ENCODE results near the gene PLA2G4E. TPM values are rescaled to one million over a fixed set of nuclear protein-coding genes. Genes with fewer than 3 reads are reported as not detected.
A peak's percentile ranks its signal among the peaks of the same experiment; 100 is the strongest.

Gene PLA2G4E
- polyA plus RNA-seq, 3 donors, result not detected

GRCh38 chr15:41955807-41956525 is 64.9 kb downstream of the PLA2G4E start:
- peaks cover 79% of the 10 kb centered on the region for H3K79me2 ChIP-seq (ENCODE audit: insufficient read depth, low read length)
- Mint-ChIP-seq H3K9me3 (no peaks in the 10 kb centered on the region), H3K36me3 (peaks cover 59 to 66% of the 10 kb centered on the region in 2 donors), H3K27ac (peak overlapping the region in 2 of 7 donors; percentile 32 to 66), H3K4me1 (peaks cover 11% of the 10 kb centered on the region), H3K4me3 (no peak overlapping the region), H3K27me3 (ENCODE audit: low read depth in 3 of 3) (no peaks in the 10 kb centered on the region)
- H3K36me3 ChIP-seq (replicated peaks in 1 of 2; ENCODE audit: control insufficient read depth in 1 of 2, insufficient read depth in 2 of 2, low read length in 2 of 2), result peaks cover 37 to 58% of the 10 kb centered on the region in 2 donors
- H3K9ac ChIP-seq (ENCODE audit: insufficient read depth, low read length, poor library complexity, severe bottlenecking), result no peak overlapping the region
- H4K20me1 ChIP-seq (ENCODE audit: insufficient read depth, low read length), result peaks cover 68% of the 10 kb centered on the region
- no peak overlapping the region for H3K4me3 ChIP-seq (replicated peaks in 1 of 3; ENCODE audit: low read depth in 2 of 3, low read length in 3 of 3)
- H3K27ac ChIP-seq (ENCODE audit: low read depth in 1 of 2, low read length in 2 of 2), result no peak overlapping the region
- H3K9me3 ChIP-seq (replicated peaks in 1 of 2; ENCODE audit: control insufficient read depth in 1 of 2, insufficient read depth in 1 of 2, low read length in 2 of 2), result no peaks in the 10 kb centered on the region
- H3K4me2 ChIP-seq (replicated peaks; ENCODE audit: extremely low read depth, low read length, poor library complexity, severe bottlenecking), result no peak overlapping the region
- no peak for TF ChIP-seq CTCF (IDR thresholded peaks at IDR 0.05)
- H2AFZ ChIP-seq (ENCODE audit: insufficient read depth, low read depth, low read length, poor library complexity, severe bottlenecking), result no peak overlapping the region
- H3K27me3 ChIP-seq (ENCODE audit: control insufficient read depth in 2 of 2, insufficient read depth in 2 of 2, low read length in 2 of 2), result no peaks in the 10 kb centered on the region
- 95% methylated on average over 19 of the region's 21 CpGs for WGBS (ENCODE audit: insufficient coverage)
- no peaks in the 10 kb centered on the region for H3K4me1 ChIP-seq (ENCODE audit: control insufficient read depth in 1 of 2, insufficient read depth in 2 of 2, low read length in 2 of 2)
- DNase-seq, result no peak
- intact Hi-C loops (cut with micrococcal nuclease), result no loop called here

GRCh38 chr15:41955100-41955499 is 65.7 kb downstream of the PLA2G4E start:
- Histone ChIP-seq H3K36me3 (replicated peaks in 1 of 2; ENCODE audit: control insufficient read depth in 1 of 2, insufficient read depth in 2 of 2, low read length in 2 of 2) (peaks cover 41 to 67% of the 10 kb centered on the region in 2 donors), H4K20me1 (ENCODE audit: insufficient read depth, low read length) (peaks cover 61% of the 10 kb centered on the region), H3K9me3 (replicated peaks in 1 of 2; ENCODE audit: control insufficient read depth in 1 of 2, insufficient read depth in 1 of 2, low read length in 2 of 2) (no peaks in the 10 kb centered on the region), H3K4me1 (ENCODE audit: control insufficient read depth in 1 of 2, insufficient read depth in 2 of 2, low read length in 2 of 2) (peaks cover 0 to 2% of the 10 kb centered on the region in 2 donors), H3K27ac (ENCODE audit: low read depth in 1 of 2, low read length in 2 of 2) (no peak overlapping the region), H3K4me2 (replicated peaks; ENCODE audit: extremely low read depth, low read length, poor library complexity, severe bottlenecking) (no peak overlapping the region), H3K4me3 (replicated peaks in 1 of 3; ENCODE audit: low read depth in 2 of 3, low read length in 3 of 3) (no peak overlapping the region), H3K9ac (ENCODE audit: insufficient read depth, low read length, poor library complexity, severe bottlenecking) (no peak overlapping the region), H2AFZ (ENCODE audit: insufficient read depth, low read depth, low read length, poor library complexity, severe bottlenecking) (no peak overlapping the region), H3K79me2 (ENCODE audit: insufficient read depth, low read length) (peaks cover 72% of the 10 kb centered on the region), H3K27me3 (ENCODE audit: control insufficient read depth in 2 of 2, insufficient read depth in 2 of 2, low read length in 2 of 2) (no peaks in the 10 kb centered on the region)
- H3K4me3 Mint-ChIP-seq, result no peak overlapping the region
- H3K27ac Mint-ChIP-seq, result peak overlapping the region in 3 of 7 donors; percentile 6 to 61 (median 33)
- 100% methylated on average over 1 of the region's 7 CpGs for WGBS (ENCODE audit: insufficient coverage)
- no peaks in the 10 kb centered on the region for H3K9me3 Mint-ChIP-seq
- peaks cover 66 to 71% of the 10 kb centered on the region in 2 donors for H3K36me3 Mint-ChIP-seq
- no peaks in the 10 kb centered on the region for H3K27me3 Mint-ChIP-seq (ENCODE audit: low read depth in 3 of 3)
- H3K4me1 Mint-ChIP-seq, result peaks cover 15% of the 10 kb centered on the region
- TF ChIP-seq CTCF (IDR thresholded peaks at IDR 0.05), result no peak
- intact Hi-C loops (cut with micrococcal nuclease), result no loop called here
- no peak for DNase-seq

Data from CD14-positive monocyte (primary cell).